HUES48 (cell line): ENCODE data around the gene KAZN.

ENCODE experiments used
- H3K27ac ChIP-seq: one replicate; pipeline ENCODE4 v1.7.0; 2013; ENCODE audit warnings: low read depth, low read length, inconsistent platforms
- H3K27me3 ChIP-seq: 2 replicates; pipeline ENCODE4 v1.6.1; 2013; ENCODE audit warnings: mild to moderate bottlenecking, low read length; ENCODE audit not compliant: control insufficient read depth, insufficient read depth
- H3K36me3 ChIP-seq: 2 replicates; pipeline ENCODE4 v1.6.1; 2013; ENCODE audit warnings: low read length; ENCODE audit not compliant: control insufficient read depth, insufficient read depth
- H3K4me1 ChIP-seq: 2 replicates; pipeline ENCODE4 v1.6.1; 2013; ENCODE audit warnings: mild to moderate bottlenecking, low read length; ENCODE audit not compliant: control insufficient read depth, insufficient read depth
- H3K4me3 ChIP-seq: 2 replicates; pipeline ENCODE4 v1.5.1; 2013; ENCODE audit warnings: mild to moderate bottlenecking, low read depth, low read length
- H3K9ac ChIP-seq: 2 replicates; pipeline ENCODE4 v1.6.1; 2013; ENCODE audit warnings: mild to moderate bottlenecking, low read depth, low read length, moderate library complexity
- H3K9me3 ChIP-seq: 2 replicates; pipeline ENCODE4 v1.6.1; 2013; ENCODE audit warnings: low read length; ENCODE audit not compliant: control insufficient read depth, insufficient read depth

Gene KAZN

DNA sequence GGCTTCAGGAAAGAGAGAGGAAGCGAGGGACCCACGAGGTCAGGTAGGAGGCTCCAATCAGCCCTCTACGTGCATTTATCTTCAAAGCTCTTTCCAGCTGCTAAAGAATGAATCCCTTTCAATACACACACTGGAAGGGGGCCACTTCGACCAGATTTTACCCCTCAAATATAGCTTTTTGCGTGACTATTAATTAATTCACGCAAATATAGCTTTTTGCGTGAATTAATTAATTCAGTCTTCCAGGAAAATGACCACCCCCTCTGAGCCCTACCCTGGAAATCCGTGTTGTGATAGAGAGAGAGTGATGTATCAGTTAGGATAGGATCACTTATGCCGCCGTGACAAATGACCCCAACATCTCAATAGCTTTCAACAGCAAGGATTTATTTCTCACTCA lies 289.9 kb downstream of the KAZN start:
- Histone ChIP-seq H3K4me1 (peaks cover 4% of the 10 kb centered on the region; the same call in 1 of the 2 replicates), H3K36me3 (no peaks in the 10 kb centered on the region), H3K27me3 (no peaks in the 10 kb centered on the region), H3K9me3 (no peaks in the 10 kb centered on the region), H3K9ac (no peak overlapping the region), H3K4me3 (no peak overlapping the region), H3K27ac (no peak overlapping the region)

DNA sequence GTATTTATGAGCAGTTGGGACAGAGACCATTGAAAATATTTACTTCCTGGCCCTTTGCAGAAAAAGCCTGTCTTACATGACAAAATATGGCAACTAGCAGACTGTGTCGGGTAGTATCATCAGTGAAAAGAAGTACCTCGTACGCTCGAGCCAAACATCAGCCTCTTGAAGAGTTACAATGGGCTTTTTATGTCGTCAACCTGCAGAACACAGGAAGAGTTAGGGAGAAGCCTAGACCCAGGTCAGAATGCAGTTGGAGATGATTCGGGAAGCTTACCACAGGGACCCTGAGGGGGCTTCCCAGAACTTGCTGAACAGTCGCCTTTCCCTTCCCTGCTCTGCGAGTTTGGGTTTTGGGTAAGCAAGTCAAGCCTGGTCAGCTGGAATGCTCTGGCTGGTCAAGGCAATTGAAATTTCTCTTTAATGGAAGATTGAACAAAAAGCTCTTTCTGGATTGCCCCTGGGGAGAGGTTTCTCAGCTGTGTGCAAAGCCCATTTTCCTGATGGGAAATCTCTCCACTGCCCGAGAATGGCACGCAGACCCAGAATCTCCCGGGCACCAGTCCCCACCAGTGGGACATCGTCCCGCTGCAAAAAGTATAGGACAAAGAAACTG lies 291.4 kb downstream of the KAZN start:
- Histone ChIP-seq H3K9me3 (no peaks in the 10 kb centered on the region), H3K36me3 (no peaks in the 10 kb centered on the region), H3K4me3 (no peak overlapping the region), H3K9ac (no peak overlapping the region), H3K27me3 (no peaks in the 10 kb centered on the region), H3K4me1 (peaks cover 2% of the 10 kb centered on the region; the same call in 1 of the 2 replicates), H3K27ac (no peak overlapping the region)

DNA sequence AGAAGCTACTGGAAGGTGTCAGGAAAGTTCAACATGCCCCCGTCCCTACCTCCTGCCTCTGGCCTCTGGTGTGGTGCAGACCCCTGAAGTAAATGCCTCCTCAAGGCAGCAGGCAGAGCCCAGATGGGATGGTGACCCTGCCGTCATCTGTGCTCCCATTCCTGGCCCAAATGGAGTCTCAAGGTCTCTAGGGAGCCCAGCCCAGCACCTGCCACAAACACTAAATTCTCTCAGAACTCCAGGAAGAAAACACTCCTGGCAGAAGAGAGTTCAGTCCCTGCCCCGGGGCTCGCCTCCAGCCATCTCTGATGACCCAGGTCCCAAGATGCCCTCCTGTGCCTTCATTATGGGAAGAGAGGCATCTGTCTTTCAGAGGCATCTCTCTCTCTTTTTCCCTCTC lies 293.5 kb downstream of the KAZN start:
- Histone ChIP-seq H3K9ac (no peak overlapping the region), H3K27me3 (no peaks in the 10 kb centered on the region), H3K27ac (no peak overlapping the region), H3K36me3 (no peaks in the 10 kb centered on the region), H3K9me3 (no peaks in the 10 kb centered on the region), H3K4me3 (no peak overlapping the region), H3K4me1 (peaks cover 5% of the 10 kb centered on the region; the same call in 1 of the 2 replicates)

DNA sequence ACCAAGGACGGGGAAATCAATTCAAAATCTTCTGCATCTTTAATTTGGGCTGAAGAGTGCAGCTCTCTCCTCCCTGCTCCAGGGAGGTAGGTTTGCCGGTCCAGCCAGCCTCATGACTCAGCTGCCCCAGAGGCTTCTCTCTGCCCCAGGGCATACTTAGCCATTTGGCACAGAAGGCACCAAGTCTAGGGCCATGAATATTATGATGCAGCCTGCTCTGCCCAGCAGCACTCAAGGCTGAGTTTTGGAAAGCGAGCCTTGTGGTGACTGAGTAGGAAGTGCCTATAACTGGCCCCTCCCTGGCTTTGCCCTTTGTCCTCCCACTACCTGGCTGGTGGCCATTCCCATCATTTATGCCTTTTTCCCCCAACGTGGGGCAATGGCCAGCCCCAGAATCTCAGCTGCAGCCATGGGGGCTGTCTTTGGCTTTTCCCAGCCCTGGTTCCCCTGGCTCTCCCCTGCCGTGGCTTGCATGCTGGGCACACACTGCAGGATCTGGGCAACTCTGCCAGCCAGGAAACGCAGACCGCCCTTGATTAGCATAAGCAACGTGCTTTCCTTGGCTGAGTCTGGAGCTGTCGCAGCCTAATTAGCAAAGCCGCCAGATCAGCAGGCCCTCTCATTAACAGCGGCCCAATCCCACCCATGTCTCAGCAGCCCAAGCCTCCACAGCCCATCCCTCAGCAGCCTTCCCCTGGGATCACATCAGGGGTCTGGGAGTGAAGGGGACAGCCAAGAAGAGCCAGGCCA lies 296.5 kb downstream of the KAZN start:
- no peaks in the 10 kb centered on the region for H3K36me3 ChIP-seq
- H3K4me1 ChIP-seq = peaks cover 5% of the 10 kb centered on the region; the same call in 1 of the 2 replicates
- no peak overlapping the region for H3K4me3 ChIP-seq
- H3K9ac ChIP-seq = no peak overlapping the region
- H3K27ac ChIP-seq = no peak overlapping the region
- no peaks in the 10 kb centered on the region for H3K9me3 ChIP-seq
- no peaks in the 10 kb centered on the region for H3K27me3 ChIP-seq

DNA sequence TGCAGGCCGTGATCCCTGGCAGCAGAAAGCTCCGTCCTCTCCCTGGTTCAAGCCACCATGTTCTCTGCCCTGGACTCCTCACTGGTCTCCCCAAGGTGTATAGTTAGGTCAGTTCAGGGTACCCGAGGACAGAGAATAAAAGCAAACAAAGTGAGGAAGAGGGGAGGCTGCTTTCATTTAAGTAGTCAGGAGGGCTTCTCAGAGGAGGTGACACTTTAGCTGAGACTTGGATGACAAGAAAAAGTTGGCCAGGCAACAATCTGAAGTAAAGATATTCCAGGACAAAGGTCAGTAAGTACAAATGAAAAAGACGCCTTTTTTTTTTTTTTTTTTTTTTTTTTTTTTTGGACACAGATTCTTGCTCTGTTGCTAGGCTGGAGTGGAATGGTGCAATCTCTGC lies 297.2 kb downstream of the KAZN start:
- Histone ChIP-seq H3K27ac (no peak overlapping the region), H3K4me1 (peaks cover 5% of the 10 kb centered on the region; the same call in 1 of the 2 replicates), H3K9me3 (no peaks in the 10 kb centered on the region), H3K4me3 (no peak overlapping the region), H3K36me3 (no peaks in the 10 kb centered on the region), H3K27me3 (no peaks in the 10 kb centered on the region), H3K9ac (no peak overlapping the region)

DNA sequence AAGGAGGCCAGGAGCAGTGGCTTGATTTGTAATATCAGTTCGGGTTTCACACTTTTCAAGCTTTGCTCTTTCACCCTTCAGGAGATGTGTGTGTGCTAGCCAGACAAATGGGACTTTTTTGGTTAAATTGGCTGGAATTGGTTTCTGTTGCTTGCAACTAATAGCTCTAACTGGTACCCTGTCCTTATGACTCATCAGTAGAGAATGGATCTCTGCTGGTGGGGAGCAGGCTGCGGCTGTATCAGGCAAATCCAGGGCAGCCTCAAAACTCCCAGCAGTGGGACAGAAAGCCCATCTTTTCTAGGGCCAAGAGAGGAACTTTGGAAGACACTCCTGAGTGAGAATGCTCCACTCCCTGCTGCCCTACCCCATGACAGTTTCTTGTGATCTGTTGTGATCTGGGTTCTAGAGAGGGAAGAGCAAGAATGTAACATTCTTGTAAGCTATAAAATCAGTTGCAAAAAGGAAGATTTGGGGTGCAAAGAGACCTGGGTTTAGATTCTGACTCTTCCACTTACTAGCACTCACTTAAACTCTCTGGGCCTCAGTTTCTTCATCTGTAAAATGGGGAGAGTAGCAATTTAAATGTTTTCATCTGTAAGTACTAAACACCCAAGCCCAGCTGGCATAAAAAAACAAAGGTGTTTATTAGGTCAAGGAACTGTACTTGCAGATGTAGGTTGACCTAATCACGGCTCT lies 298.0 kb downstream of the KAZN start:
- no peaks in the 10 kb centered on the region for H3K27me3 ChIP-seq
- no peak overlapping the region for H3K27ac ChIP-seq
- no peak overlapping the region for H3K4me3 ChIP-seq
- H3K9ac ChIP-seq = no peak overlapping the region
- no peaks in the 10 kb centered on the region for H3K9me3 ChIP-seq
- peaks cover 5% of the 10 kb centered on the region; the same call in 1 of the 2 replicates for H3K4me1 ChIP-seq
- H3K36me3 ChIP-seq = no peaks in the 10 kb centered on the region

DNA sequence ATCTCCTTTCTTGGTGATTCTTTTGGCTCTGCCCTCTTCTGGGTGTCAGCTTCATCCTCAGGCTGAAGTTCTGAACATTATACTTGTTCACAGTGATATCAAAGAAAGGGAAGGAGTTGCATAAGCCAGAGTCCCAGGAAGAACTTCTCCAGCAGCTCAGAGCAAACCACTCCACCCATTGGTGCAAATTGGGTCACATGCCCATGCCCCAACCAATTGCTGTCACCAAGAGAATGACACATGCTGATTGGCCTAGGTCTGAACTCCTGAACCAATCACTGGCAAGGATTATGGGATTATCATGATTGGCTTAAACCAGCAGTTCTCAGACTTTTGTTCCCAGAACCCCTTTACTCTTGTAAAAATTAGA lies 298.6 kb downstream of the KAZN start:
- peaks cover 5% of the 10 kb centered on the region; the same call in 1 of the 2 replicates for H3K4me1 ChIP-seq
- H3K9me3 ChIP-seq = no peaks in the 10 kb centered on the region
- no peaks in the 10 kb centered on the region for H3K27me3 ChIP-seq
- H3K27ac ChIP-seq = no peak overlapping the region
- no peaks in the 10 kb centered on the region for H3K36me3 ChIP-seq
- H3K4me3 ChIP-seq = no peak overlapping the region
- no peak overlapping the region for H3K9ac ChIP-seq

DNA sequence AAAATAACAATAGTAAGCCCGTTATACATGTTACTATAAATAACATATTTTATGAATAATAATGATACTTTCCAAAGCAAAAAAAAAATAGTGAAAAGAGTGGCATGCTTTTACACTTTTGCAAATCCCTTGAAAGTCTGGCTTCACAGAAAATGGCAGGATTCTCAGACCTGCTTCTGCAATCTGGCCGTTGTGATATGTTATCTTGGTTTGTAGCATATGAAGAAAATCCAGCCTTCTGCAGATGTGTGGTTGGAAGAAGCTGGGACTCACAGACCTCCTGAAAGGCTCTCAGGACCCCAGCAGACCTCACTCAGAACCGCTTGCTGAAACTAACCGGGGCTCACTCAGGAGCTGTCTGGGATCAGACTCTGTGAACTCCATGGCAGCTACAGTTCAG lies 299.1 kb downstream of the KAZN start:
- no peaks in the 10 kb centered on the region for H3K27me3 ChIP-seq
- no peaks in the 10 kb centered on the region for H3K36me3 ChIP-seq
- no peak overlapping the region for H3K4me3 ChIP-seq
- peaks cover 5% of the 10 kb centered on the region; the same call in 1 of the 2 replicates for H3K4me1 ChIP-seq
- no peaks in the 10 kb centered on the region for H3K9me3 ChIP-seq
- no peak overlapping the region for H3K9ac ChIP-seq
- no peak overlapping the region for H3K27ac ChIP-seq

DNA sequence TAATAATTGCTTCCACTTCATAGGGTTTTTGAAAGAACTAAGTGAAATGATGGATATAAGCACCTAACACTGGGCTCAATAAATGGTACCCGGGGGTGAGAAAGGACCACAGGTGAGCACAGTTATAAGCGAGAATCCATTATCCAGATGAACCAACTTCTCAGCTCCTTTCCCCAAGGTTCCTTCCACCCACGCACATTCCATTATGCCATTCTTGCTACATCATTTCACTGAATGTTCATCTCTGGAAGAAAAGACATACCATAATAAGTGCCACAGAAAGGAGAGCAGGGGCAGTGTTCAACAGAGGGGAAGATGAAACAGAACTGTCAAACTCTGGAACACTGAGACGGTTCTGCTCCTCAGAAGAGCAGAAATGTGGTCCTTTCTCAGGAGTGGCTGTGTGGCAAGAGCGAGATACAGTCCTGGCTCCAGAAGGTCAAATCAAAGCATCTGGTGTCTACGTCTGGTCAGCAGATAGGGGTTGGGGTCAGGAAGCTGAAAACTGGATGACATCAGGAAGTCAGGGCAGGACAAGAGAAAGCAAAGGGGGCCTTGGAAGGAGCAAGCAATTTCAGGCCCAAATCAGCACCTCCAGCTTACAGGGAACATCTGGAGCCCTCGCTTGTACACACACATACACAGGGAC lies 299.6 kb downstream of the KAZN start:
- Histone ChIP-seq H3K9me3 (no peaks in the 10 kb centered on the region), H3K4me3 (no peak overlapping the region), H3K9ac (no peak overlapping the region), H3K27me3 (no peaks in the 10 kb centered on the region), H3K27ac (no peak overlapping the region), H3K36me3 (no peaks in the 10 kb centered on the region), H3K4me1 (peaks cover 5% of the 10 kb centered on the region; the same call in 1 of the 2 replicates)

DNA sequence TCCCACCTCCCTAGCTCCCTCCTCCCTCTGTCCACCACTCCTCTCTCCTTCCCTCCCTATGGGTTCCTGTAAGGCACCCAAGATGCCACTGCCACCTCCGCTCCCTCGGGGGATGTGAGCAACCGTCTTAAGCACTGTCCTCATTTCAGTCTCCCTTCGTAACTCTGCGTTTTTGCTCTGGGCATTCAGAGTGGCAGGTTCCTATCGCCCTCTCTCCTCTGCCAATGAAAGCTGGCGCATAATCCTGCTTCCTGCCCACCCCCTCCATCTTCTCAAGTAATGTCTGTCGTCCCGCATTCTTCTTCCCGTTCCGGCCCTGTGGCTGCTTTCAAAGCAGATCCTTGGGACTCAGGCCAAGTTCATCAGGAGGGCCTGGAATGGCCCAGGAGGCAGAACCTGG lies 301.2 kb downstream of the KAZN start:
- Histone ChIP-seq H3K9ac (no peak overlapping the region), H3K9me3 (no peaks in the 10 kb centered on the region), H3K4me3 (no peak overlapping the region), H3K4me1 (peaks cover 5% of the 10 kb centered on the region; the same call in 1 of the 2 replicates), H3K27ac (no peak overlapping the region), H3K36me3 (no peaks in the 10 kb centered on the region), H3K27me3 (no peaks in the 10 kb centered on the region)
